ENCODE data around the gene TSPAN7.

Gene TSPAN7, protein sequence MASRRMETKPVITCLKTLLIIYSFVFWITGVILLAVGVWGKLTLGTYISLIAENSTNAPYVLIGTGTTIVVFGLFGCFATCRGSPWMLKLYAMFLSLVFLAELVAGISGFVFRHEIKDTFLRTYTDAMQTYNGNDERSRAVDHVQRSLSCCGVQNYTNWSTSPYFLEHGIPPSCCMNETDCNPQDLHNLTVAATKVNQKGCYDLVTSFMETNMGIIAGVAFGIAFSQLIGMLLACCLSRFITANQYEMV

GRCh38 chrX:38561126-38561868 is at the start of gene TSPAN7:
Gene TSPAN7 (plus strand): TSS chrX:38561542. CDS start chrX:38561547, 5 bp downstream.
- DNase-seq: peak; percentile 68

- DNase-seq: no peak
Observed at GRCh38 chrX:38513112-38513742, 48.1 kb upstream of the TSPAN7 start.

DNA sequence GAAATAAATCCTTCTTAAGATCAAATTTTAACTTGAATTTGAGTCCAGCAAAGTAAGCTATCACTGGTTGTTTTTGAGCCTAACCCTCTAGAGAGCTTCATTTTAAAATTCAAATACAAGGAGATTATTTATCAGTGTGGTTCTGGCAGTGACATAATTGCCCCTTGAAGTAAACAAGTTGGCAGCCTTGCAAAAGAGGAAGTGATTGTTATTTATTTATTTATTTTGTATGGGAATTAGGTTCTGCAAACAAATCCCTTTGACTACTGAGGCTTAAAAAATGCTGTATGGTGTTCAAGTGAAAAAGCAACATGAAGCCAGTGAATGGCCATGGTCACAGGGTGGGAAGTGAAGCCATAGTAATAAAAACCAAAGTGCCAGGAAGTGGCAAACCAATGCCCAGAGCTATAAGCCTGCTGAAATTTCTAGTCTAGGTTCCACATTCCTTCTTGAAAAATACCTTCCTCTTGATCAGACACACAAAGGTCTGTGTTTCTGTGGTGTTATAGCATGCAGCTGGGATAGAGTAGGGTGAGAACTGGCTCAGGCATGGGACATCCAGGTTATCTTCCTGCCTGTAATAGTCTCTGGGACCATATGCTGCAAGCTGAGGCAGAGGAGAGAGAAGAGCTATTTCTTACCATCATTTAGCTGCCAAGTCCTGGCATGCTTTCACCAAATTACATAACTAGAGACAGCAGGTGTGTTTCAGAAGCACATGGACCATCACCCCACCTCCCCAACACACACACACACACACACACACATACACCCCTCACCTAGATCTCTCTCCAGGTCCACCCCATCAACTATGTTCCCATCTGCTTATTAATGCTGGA is 47.1 kb upstream of the TSPAN7 start:
- no peak for DNase-seq

GRCh38 chrX:38515291-38515690 is 46.1 kb upstream of the TSPAN7 start:
- no peak for DNase-seq

DNA sequence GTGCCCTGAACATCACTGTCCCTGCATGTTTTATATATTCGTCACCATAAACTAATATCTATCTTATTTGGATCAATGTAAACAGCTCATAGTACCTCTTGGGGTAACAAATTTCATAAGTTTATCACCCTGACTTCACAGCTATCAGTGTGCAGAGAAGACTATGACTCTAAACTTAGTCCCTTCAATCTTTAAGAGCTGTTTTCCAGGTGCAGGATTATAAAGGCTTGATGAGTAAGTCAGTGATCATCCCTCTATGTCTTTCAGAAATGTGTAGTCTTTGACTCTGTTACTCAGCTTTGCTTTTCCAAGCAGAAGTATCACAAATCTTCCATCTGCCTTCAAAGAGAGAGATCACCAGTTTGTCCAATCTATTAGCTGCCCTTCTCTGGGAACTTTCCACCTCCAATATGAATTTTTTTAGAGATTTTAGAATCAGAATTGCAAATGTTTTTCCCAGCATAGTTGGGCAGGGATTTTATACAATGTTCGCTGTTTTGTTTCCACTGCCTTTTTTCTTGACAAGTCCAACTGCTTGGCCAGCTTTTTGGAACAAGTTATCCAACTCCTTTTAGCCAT is 45.1 kb upstream of the TSPAN7 start:
- DNase-seq: no peak

DNA sequence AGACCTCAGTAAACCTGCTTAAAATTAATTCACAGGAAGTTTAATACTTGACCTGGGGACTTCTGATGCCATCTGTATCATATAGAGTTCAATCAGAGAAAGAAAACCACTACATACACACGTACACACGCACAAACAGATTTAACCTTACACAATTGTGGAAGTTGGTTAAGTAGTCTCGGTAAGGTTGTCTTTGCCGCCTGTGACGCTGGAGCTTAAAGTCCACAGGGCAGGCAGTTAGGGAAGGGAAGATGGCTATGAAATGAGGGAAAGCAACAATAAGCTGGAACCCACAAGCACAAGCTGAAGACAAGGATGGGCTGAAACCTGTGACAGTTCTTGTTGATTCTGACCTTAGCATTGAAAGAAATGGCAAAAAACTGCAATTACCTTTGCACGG is 41.7 kb upstream of the TSPAN7 start:
- DNase-seq: no peak

DNA sequence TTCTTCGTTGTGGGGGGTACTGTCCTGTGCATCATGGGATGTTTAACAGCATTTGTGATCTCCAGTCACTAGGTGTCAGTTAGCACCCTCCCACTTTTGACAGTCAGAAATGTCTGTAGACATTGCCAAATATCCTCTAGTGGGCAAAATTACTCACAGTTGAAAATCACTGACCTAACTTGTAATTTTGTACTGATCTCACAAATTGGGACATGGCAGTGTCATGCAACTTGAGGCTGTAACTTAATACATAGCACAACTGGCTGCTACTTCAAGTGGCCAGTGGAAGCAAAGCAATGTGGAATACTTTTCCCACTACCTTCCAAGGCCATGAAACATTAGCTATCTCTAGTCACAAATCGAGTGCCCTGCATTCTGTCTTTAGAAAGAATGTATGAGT is 23.2 kb upstream of the TSPAN7 start:
- no peak for DNase-seq

DNA sequence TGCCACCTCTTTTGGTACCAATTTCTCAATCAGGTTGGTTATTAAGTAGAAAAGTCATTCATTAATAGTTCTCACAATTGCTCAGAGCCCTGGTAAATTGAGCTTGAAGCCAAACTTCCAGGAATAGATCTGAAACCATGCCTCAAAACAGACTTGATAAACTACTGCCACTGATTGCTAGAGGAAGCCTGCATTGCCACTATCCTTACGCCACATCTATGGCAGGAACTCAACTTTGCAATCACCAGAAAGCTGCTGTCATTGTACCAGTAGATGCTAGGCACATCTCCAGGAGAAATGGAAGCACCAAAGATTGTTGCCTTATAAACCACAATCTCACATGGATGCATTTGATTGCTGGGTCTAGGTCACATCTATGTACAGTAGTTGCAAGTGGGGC is 21.6 kb upstream of the TSPAN7 start:
- DNase-seq: no peak

- no peak for DNase-seq
Observed at GRCh38 chrX:38548508-38548907, 12.8 kb upstream of the TSPAN7 start.

GRCh38 chrX:38552721-38553120 is 8.6 kb upstream of the TSPAN7 start:
- DNase-seq: no peak

DNA sequence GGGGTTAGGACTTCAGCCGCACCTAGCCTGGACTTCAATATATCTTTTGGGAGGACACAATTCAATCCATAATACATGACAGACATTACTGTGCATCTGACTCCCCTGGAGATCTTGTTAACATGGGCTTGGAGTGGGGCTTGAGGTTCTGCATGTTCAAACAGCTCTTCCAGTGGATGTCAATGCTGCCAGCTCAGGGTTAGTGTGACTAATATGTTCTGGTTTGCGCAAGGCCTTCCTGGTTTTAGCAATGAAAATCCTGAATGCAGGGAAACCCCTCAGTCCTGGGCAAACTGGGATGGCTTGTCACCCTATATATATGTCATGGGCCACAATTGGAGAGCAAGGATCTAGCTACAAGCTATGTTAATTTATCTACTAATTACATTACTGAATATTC is 2.7 kb upstream of the TSPAN7 start:
- no peak for DNase-seq

DNA sequence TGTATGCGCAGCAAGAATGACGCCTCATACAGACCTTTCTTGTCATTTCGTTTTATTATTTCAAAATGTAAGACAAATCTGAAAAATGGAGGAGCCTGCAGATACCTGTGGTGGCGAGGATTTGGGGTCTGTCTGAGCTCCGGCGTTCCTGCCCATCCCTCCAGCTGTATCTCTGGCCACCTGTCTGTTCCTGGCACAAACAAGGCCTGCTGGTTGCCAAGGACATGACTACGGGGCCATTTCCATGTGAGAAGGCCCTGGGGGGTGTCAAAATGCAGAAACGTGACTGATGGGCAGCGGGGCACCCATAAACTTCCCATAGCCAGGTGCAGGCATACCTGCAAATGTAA is 591 bp upstream of the TSPAN7 start:
- no peak for DNase-seq

DNA sequence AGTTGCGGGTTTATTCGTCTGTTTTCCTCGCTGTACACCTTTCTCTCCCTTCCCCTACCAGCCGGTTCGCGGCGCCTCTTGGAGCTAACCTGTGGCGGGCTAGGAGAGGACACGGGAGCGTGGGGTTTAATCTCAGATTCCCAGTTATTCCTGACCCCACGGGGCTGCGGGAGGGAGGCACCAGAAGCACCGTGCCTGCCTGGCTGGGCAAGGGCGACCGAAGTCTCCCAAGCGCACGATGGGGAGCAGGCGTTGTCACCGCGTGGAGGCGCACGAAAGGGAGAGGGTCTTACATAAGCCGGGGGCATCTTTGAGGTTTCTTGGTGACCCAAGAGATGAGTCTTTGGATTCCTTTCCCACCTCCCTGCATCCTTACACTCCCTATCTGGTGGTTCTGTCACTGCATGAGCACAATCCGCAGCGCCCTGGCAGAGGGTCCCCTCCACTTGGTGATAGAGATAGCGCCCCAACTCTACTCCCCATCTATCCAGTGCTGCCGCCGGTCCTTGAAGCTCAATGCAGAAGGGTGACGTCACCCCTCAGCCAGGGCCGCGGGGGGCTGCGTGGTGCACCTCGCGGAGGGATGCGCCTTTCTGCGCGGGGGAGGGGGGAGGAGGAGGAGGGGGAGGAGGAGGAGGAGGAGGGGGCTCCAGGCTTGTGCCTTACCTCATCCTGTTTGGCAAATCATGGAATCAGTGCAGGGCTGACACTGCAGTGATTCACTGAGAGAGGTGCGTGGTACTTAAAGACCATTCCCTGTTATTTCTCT is 793 bp downstream of the TSPAN7 start:
- peak; percentile 2 for DNase-seq

DNA sequence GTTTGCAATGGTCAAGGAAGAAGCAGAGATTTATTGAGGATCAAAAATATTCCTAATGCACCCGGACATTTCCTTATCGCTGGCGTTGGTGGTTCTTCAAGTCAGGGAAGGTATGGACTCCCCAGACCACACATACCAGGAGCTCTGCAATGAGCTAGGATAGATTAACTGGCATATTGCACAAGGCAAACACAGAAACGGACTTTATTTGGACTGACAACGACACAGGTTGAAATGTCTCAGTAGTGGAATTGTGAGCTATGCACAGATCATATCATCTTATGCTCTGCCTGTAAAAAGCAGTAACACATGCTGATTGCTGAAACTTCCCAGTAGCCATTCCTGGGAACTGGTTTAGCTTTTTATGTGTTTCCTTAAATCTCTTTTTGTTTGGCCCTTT is 1.7 kb downstream of the TSPAN7 start:
- DNase-seq: no peak

- DNase-seq: no peak
Observed at GRCh38 chrX:38570396-38570795, 9.1 kb downstream of the TSPAN7 start.

DNA sequence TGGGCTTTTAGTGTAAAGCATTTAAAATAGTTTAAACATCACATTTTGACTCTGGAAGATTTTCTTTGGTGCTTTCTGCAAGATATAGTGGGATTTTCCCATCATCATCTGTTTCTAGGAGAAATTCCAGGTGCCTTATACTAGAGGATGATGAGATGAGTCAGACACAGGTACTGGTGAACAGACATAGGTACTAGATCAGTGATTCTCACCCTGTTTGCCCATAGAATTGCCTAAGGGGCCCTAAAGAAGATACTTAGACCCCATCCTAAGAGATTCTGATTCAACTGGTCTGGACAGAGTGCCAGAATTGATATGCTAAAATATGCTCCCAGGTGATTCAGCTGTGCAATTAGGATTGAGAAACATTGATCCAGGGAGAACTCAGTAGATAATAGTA is 9.7 kb downstream of the TSPAN7 start:
- DNase-seq: no peak

DNA sequence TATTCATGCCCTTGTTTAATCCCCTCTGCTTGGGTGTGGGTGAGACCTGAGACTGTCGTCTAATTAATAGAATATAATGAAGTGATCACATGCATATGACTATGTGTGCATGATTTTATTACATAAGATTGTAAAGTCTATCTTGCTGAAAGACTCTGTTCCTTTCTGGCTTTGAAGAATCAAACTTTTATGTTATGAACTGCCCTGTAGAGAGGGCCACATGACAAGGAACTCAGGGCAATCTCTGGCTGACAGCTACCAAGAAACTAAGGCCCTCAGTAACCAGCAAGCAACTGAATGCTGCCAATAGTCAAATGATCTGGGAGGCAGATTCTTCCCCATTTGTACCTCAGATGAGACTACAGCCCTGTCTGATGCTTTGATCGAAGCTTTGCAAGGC is 13.5 kb downstream of the TSPAN7 start:
- no peak for DNase-seq

- no peak for DNase-seq
Observed at GRCh38 chrX:38575888-38576287, 14.5 kb downstream of the TSPAN7 start.

DNA sequence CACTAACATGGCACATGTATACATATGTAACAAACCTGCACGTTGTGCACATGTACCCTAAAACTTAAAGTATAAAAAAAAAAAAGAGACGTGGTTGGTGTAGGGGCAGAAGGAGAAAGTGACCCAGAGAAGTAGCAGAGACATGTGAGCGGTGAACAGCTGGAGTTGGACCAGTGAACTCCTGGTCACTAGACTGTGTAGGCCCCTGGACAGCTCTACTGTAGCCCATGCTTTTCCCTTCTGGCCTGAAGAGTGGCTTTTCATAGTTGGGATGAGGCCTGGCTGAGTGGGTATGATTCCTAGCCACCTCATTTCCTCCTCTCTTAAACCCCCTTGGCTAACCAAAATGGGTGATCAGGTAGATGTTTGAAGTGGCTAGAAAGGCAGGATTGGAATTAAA is 16.4 kb downstream of the TSPAN7 start:
- no peak for DNase-seq

GRCh38 chrX:38578167-38578566 is 16.8 kb downstream of the TSPAN7 start:
- no peak for DNase-seq

DNA sequence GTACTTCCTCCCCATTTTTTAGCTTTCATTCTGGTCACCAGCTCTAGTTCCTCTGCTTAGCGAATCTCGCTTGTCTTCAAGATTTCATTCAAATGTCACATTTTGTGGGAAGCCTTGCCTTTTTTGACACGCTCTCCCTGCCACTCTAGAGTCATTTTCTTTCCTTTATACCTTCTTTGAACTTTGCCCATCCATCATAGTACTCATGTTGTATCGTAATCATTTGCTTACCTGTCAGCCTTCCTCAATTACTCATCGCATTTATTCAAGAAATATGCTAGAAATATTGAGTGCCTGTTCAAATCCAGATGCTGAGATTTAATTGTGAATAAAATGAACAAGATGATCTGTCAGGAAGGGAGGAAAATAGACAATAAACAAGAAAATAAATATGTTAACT is 21.8 kb downstream of the TSPAN7 start:
- no peak for DNase-seq

- DNase-seq: no peak
Observed at GRCh38 chrX:38594434-38594833, 33.1 kb downstream of the TSPAN7 start.

Measured in activated T-cell treated with anti-CD3 and anti-CD28 coated beads for 4 hours (primary cell).